Measurements from ENCODE around the gene PTPRJ. TPM values are rescaled to one million over a fixed set of nuclear protein-coding genes. Genes with fewer than 3 reads are reported as not detected.

The PTPRJ gene
- total and polyA plus RNA-seq, 2 experiments from 2014 or later, result 4.5 to 9.5 TPM

- no peaks in the 10 kb centered on the region for H3K9me2 ChIP-seq (ENCODE audit: insufficient read depth)
- no peak for TF ChIP-seq EZH2 (IDR thresholded peaks at IDR 0.05; ENCODE audit: insufficient read depth, poor library complexity, severe bottlenecking)
- no peak overlapping the region for H3K4me2 ChIP-seq (ENCODE audit: unreplicated experiment)
- no peaks in the 10 kb centered on the region for H3K36me3 ChIP-seq (ENCODE audit: low read depth)
- no peak for DNase-seq
- H3K9ac ChIP-seq, result no peak overlapping the region
- H3K9me3 ChIP-seq (ENCODE audit: low read depth), result no peaks in the 10 kb centered on the region
- no peak overlapping the region for H3K4me3 ChIP-seq
- no peak overlapping the region for H2AFZ ChIP-seq
- H3K79me2 ChIP-seq (ENCODE audit: insufficient read depth), result peaks cover 81% of the 10 kb centered on the region
- WGBS, 2 experiments (ENCODE audit: low coverage in 1 of 2, low lambda C conversion rate in 2 of 2, missing lambda C conversion rate in 2 of 2), result 94 to 95% methylated on average over 11 of the region's 11 CpGs
- no peaks in the 10 kb centered on the region for H3K27me3 ChIP-seq (replicated peaks; ENCODE audit: insufficient read depth)
- in situ Hi-C loops (cut with MboI), result no loop called here
- H3K4me1 ChIP-seq (ENCODE audit: insufficient read depth), result peaks cover 24% of the 10 kb centered on the region
- H3K27ac ChIP-seq, result no peak overlapping the region
- 0 out of 2 replicates have a peak, but pooled peaks cover 4% of the 10 kb centered on the region for H3F3A ChIP-seq (ENCODE audit: insufficient read depth)
- no peaks in the 10 kb centered on the region for H4K20me1 ChIP-seq (ENCODE audit: insufficient read depth)
These were observed 57.5 kb downstream of the PTPRJ start for GRCh38 chr11:48037709-48038468.

DNA sequence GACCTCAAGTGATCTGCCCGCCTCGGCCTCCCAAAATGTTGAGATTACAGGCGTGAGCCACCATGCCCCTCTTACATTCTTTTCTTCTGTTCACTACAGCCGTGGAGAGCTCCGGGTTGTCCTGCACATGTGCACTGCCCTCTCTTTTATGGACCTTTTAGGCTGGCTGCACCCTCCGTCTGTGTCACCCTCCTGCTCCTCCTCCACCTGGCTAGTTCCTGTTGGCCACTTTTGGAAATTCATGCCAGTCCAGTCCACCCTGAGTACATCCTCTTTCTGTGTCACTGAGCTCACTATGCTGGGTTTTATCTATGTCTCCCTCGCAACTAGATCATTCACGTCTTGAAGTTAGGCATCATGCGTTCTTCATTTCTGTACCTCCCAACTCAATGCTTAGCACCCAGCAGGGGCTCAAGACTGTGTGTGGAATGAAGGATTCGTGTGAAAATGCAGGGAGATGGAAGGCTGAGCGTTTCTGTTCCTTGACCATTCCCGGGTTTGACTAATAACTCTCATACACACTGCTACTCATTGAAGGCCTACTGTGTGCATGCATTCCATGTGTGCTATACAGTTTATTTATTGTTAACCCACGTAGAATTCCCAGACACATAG is 60.6 kb downstream of the PTPRJ start:
- H3K9me2 ChIP-seq (ENCODE audit: insufficient read depth), result no peaks in the 10 kb centered on the region
- H3K27ac ChIP-seq, result no peak overlapping the region
- H3K4me2 ChIP-seq (ENCODE audit: unreplicated experiment), result no peak overlapping the region
- H3K36me3 ChIP-seq (ENCODE audit: low read depth), result no peaks in the 10 kb centered on the region
- H3K4me3 ChIP-seq, result no peak overlapping the region
- peaks cover 84% of the 10 kb centered on the region for H3K79me2 ChIP-seq (ENCODE audit: insufficient read depth)
- no peak overlapping the region for H3K9ac ChIP-seq
- WGBS, 2 experiments (ENCODE audit: low coverage in 1 of 2, low lambda C conversion rate in 2 of 2, missing lambda C conversion rate in 2 of 2), result 96 to 97% methylated on average over 13 of the region's 13 CpGs
- no peak for DNase-seq
- H2AFZ ChIP-seq, result no peak overlapping the region
- 0 out of 2 replicates have a peak, but pooled peaks cover 4% of the 10 kb centered on the region for H3F3A ChIP-seq (ENCODE audit: insufficient read depth)
- no peaks in the 10 kb centered on the region for H4K20me1 ChIP-seq (ENCODE audit: insufficient read depth)
- in situ Hi-C loops (cut with MboI), result no loop called here
- TF ChIP-seq EZH2 (IDR thresholded peaks at IDR 0.05; ENCODE audit: insufficient read depth, poor library complexity, severe bottlenecking) (no peak), EZH2phosphoT487 (IDR thresholded peaks at IDR 0.05; ENCODE audit: insufficient read depth, low read depth) (no peak)
- peaks cover 17% of the 10 kb centered on the region for H3K4me1 ChIP-seq (ENCODE audit: insufficient read depth)
- no peaks in the 10 kb centered on the region for H3K9me3 ChIP-seq (ENCODE audit: low read depth)
- no peaks in the 10 kb centered on the region for H3K27me3 ChIP-seq (replicated peaks; ENCODE audit: insufficient read depth)

DNA sequence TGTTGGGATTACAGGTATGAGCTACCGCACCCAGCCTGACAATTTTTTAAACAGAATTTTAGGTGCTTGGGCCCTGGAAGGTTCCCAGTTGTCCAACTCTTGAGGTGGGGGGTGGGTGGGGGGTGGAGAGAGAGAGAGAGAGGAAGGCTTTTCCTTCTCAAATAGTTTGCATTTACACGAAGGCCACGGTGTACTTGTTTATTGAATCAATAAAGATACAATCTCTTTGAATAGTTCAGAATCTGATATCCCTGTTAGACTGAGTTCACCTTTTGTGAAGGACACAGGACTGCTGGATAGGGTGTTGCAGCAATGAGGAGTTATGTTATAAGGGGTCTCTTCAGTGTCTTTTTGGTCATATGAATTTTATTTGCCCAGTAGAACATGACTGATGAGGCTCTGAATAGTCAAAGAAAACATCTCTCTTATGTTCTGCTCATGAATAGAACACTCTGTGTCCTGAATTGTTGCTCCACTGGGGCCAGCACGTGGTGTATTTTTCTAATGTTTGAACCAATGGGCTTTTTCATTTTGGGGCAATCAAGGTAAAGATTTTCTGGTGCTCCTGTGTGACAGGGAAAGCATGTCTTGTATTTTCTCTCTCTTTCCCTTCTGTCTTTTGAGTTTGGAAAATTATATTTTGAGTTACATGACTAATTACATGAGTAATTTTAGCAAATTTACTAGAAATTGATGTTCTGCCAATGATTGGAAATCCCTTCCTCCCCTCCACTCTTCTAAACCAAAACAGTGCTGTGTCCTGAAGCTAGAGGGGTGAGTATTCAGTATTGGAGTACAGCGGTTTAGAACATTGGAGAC is 61.7 kb downstream of the PTPRJ start:
- no peak overlapping the region for H3K4me3 ChIP-seq
- peaks cover 6% of the 10 kb centered on the region for H3K4me1 ChIP-seq (ENCODE audit: insufficient read depth)
- 55 to 60% methylated on average over 5 of the region's 5 CpGs for WGBS, 2 experiments (ENCODE audit: low coverage in 1 of 2, low lambda C conversion rate in 2 of 2, missing lambda C conversion rate in 2 of 2)
- in situ Hi-C loops (cut with MboI), result no loop called here
- no peak overlapping the region for H3K4me2 ChIP-seq (ENCODE audit: unreplicated experiment)
- no peaks in the 10 kb centered on the region for H3F3A ChIP-seq (ENCODE audit: insufficient read depth)
- H3K27ac ChIP-seq, result no peak overlapping the region
- H3K9ac ChIP-seq, result no peak overlapping the region
- H3K9me3 ChIP-seq (ENCODE audit: low read depth), result no peaks in the 10 kb centered on the region
- peaks cover 84% of the 10 kb centered on the region for H3K79me2 ChIP-seq (ENCODE audit: insufficient read depth)
- TF ChIP-seq EZH2phosphoT487 (IDR thresholded peaks at IDR 0.05; ENCODE audit: insufficient read depth, low read depth), result no peak
- TF ChIP-seq EZH2 (IDR thresholded peaks at IDR 0.05; ENCODE audit: insufficient read depth, poor library complexity, severe bottlenecking), result no peak
- no peaks in the 10 kb centered on the region for H4K20me1 ChIP-seq (ENCODE audit: insufficient read depth)
- H2AFZ ChIP-seq, result no peak overlapping the region
- no peak for DNase-seq
- no peaks in the 10 kb centered on the region for H3K9me2 ChIP-seq (ENCODE audit: insufficient read depth)
- no peaks in the 10 kb centered on the region for H3K36me3 ChIP-seq (ENCODE audit: low read depth)
- no peaks in the 10 kb centered on the region for H3K27me3 ChIP-seq (replicated peaks; ENCODE audit: insufficient read depth)

DNA sequence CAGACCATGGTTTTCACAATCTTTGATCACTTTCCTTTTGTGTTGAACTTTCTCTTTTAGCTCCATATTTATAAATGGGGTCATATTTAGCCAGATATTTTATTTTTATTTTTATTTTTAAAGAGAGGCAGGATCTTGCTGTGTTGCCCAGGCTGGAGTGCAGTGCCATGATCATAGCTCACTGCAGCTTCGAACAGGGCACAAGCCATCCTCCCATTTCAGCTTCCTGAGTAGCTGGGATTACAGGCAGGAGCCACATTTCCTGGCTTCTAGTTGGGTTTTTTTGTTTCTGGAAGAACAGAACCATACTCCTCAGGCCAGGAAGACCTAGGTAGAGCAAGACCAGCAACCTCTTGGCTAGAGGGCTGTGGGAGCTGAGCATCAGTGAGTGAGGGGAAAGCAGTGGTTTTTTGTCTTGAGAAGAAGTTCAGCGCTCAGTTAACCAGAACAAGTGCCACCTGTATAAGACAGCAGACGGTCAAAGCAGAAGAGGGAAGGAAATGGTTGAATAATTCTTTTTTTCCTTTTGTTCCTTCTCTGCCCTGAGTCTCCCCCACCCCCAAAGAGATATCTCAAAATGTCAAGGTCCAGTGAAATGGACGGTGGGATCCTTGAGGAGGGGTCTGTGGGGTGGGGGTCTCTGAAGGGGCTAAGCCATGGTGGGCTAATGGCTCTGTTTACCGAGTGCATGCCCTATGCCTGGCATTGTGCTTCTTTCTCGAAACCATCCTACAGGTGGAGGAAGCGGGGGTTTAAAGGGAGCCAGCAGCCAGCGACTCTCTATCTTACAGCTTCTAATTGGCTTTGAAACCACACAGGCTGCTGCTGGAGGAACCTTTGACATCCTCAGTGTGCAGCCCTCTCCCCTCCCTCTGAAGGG is 63.0 kb downstream of the PTPRJ start:
- Histone ChIP-seq H3K4me2 (ENCODE audit: unreplicated experiment) (no peak overlapping the region), H3K9me3 (ENCODE audit: low read depth) (no peaks in the 10 kb centered on the region), H2AFZ (no peak overlapping the region), H3K27me3 (replicated peaks; ENCODE audit: insufficient read depth) (no peaks in the 10 kb centered on the region), H3K79me2 (ENCODE audit: insufficient read depth) (peaks cover 83% of the 10 kb centered on the region), H3K4me1 (ENCODE audit: insufficient read depth) (peaks cover 15% of the 10 kb centered on the region), H3F3A (ENCODE audit: insufficient read depth) (no peaks in the 10 kb centered on the region), H3K4me3 (no peak overlapping the region), H3K27ac (no peak overlapping the region), H3K36me3 (ENCODE audit: low read depth) (no peaks in the 10 kb centered on the region), H3K9ac (no peak overlapping the region), H4K20me1 (ENCODE audit: insufficient read depth) (no peaks in the 10 kb centered on the region), H3K9me2 (ENCODE audit: insufficient read depth) (no peaks in the 10 kb centered on the region)
- no peak for TF ChIP-seq EZH2phosphoT487 (IDR thresholded peaks at IDR 0.05; ENCODE audit: insufficient read depth, low read depth)
- DNase-seq, result no peak
- in situ Hi-C loops (cut with MboI), result no loop called here
- WGBS, 2 experiments (ENCODE audit: low coverage in 1 of 2, low lambda C conversion rate in 2 of 2, missing lambda C conversion rate in 2 of 2), result 97 to 98% methylated on average over 7 to 8 of the region's 8 CpGs
